HEK293T (cell line): Measurements from ENCODE around the gene SIRPA.

Source experiments
- NFRKB ChIP-seq: fragments of 450-650 bp; IDR thresholded peaks from 2 replicates; pipeline ENCODE4 v1.6.1; 2016; ENCODE audit warnings: mild to moderate bottlenecking, moderate library complexity
- PKNOX1 ChIP-seq: fragments of 450-650 bp; IDR thresholded peaks from 2 replicates; pipeline ENCODE4 v1.6.1; 2016
- SP1 ChIP-seq: fragments of 450-650 bp; IDR thresholded peaks from 2 replicates; pipeline ENCODE4 v1.6.1; 2017

GRCh38 chr20:1944345-1945091 is 49.3 kb downstream of the SIRPA start:
- TF ChIP-seq NFRKB (no peak), SP1 (no peak), PKNOX1 (no peak)
